Trophoblast cell (in vitro differentiated cells and primary cell): Measurements from ENCODE around the gene LSR.

Experiments used
- DNase-seq, 2 donors: peaks; one replicate each; pipeline ENCODE4 v3.0.0-alpha.2; 2016
- H2AFZ ChIP-seq: 2 replicates; pipeline ENCODE4 v1.6.1; 2013; ENCODE audit warnings: low read length, moderate library complexity, mild to moderate bottlenecking; ENCODE audit not compliant: insufficient read depth, poor library complexity
- H2AK5ac ChIP-seq: 2 replicates; pipeline ENCODE4 v1.6.1; 2013; ENCODE audit warnings: mild to moderate bottlenecking, low read length
- H2BK120ac ChIP-seq: 2 replicates; pipeline ENCODE4 v1.6.1; 2013; ENCODE audit warnings: low read length, mild to moderate bottlenecking, moderate library complexity; ENCODE audit not compliant: insufficient read depth, poor library complexity
- H2BK12ac ChIP-seq: 2 replicates; pipeline ENCODE4 v1.6.1; 2013; ENCODE audit warnings: mild to moderate bottlenecking, low read length, moderate library complexity
- H2BK5ac ChIP-seq: 2 replicates; pipeline ENCODE4 v1.6.1; 2013; ENCODE audit warnings: low read length, low read depth, moderate library complexity, mild to moderate bottlenecking; ENCODE audit not compliant: poor library complexity
- H3K14ac ChIP-seq: 2 replicates; pipeline ENCODE4 v1.6.1; 2013; ENCODE audit warnings: mild to moderate bottlenecking, low read length
- H3K18ac ChIP-seq: 2 replicates; pipeline ENCODE4 v1.6.1; 2013; ENCODE audit warnings: mild to moderate bottlenecking, low read length
- H3K23ac ChIP-seq: 2 replicates; pipeline ENCODE4 v1.6.1; 2013; ENCODE audit warnings: low read length
- H3K27ac ChIP-seq: 2 replicates; pipeline ENCODE4 v1.5.1; 2013; ENCODE audit warnings: low read depth, mild to moderate bottlenecking, inconsistent platforms, low read length, moderate library complexity
- H3K27me3 ChIP-seq: 2 replicates; pipeline ENCODE4 v1.6.1; 2013; ENCODE audit warnings: inconsistent platforms, mild to moderate bottlenecking, low read length, moderate library complexity; ENCODE audit not compliant: insufficient read depth
- H3K36me3 ChIP-seq, 2 experiments: 1 replicate in 1 of 2; 2 replicates in 1 of 2; pipeline ENCODE4 v1.6.1; 2013; ENCODE audit warnings: low read length in 2 of 2, mild to moderate bottlenecking in 2 of 2, moderate library complexity in 1 of 2; ENCODE audit not compliant: insufficient read depth in 2 of 2, control insufficient read depth in 1 of 2
- H3K4ac ChIP-seq: 2 replicates; pipeline ENCODE4 v1.6.1; 2013; ENCODE audit warnings: low read depth, mild to moderate bottlenecking, low read length, moderate library complexity
- H3K4me1 ChIP-seq, 2 experiments: 1 replicate in 1 of 2; 2 replicates in 1 of 2; pipeline ENCODE4 v1.6.1; 2013; ENCODE audit warnings: low read length in 2 of 2, mild to moderate bottlenecking in 2 of 2, moderate library complexity in 1 of 2; ENCODE audit not compliant: insufficient read depth in 2 of 2, control insufficient read depth in 1 of 2
- H3K4me2 ChIP-seq: 2 replicates; pipeline ENCODE4 v1.6.1; 2013; ENCODE audit warnings: inconsistent platforms, mild to moderate bottlenecking, low read length, moderate library complexity
- H3K4me3 ChIP-seq: 2 replicates; pipeline ENCODE4 v1.5.1; 2013; ENCODE audit warnings: mild to moderate bottlenecking, low read depth, low read length, inconsistent platforms
- H3K79me1 ChIP-seq: one replicate; pipeline ENCODE4 v1.6.1; 2013; ENCODE audit warnings: low read length
- H3K79me2 ChIP-seq: 2 replicates; pipeline ENCODE4 v1.6.1; 2013; ENCODE audit warnings: low read length, mild to moderate bottlenecking; ENCODE audit not compliant: control insufficient read depth, insufficient read depth, poor library complexity
- H3K9ac ChIP-seq: 2 replicates; pipeline ENCODE4 v1.6.1; 2013; ENCODE audit warnings: mild to moderate bottlenecking, low read length
- H3K9me3 ChIP-seq: 2 replicates; pipeline ENCODE4 v1.6.1; 2013; ENCODE audit warnings: low read depth, mild to moderate bottlenecking, control low read depth, inconsistent platforms, low read length; ENCODE audit not compliant: insufficient read depth
- H4K12ac ChIP-seq: 2 replicates; pipeline ENCODE4 v1.6.1; 2013; ENCODE audit warnings: low read depth, mild to moderate bottlenecking, low read length, moderate library complexity
- H4K8ac ChIP-seq: 2 replicates; pipeline ENCODE4 v1.6.1; 2013; ENCODE audit warnings: low read depth, mild to moderate bottlenecking, low read length, moderate library complexity
- H4K91ac ChIP-seq: one replicate; pipeline ENCODE4 v1.6.1; 2013; ENCODE audit warnings: low read depth, mild to moderate bottlenecking, low read length, moderate library complexity
- WGBS: extraction: QIAGEN DNeasy Blood & Tissue Kit; methylation state at CpG from one replicate; pipeline ENCODE4 v1.1.7; 2013; ENCODE audit warnings: missing lambda C conversion rate; ENCODE audit not compliant: insufficient read length, insufficient coverage; ENCODE audit errors: extremely low coverage; 5-methylcytosine and 5-hydroxymethylcytosine counted together

The LSR gene

GRCh38 chr19:35297922-35298321 lies 49.1 kb downstream of the LSR start:
- no peaks in the 10 kb centered on the region for H3K27me3 ChIP-seq
- peaks cover 22% of the 10 kb centered on the region for H3K9me3 ChIP-seq
- WGBS: 100% methylated on average over 2 of the region's 2 CpGs
- H3K4me3 ChIP-seq: peak overlapping the region; percentile 51
- no peak overlapping the region for H2BK5ac ChIP-seq
- H3K4me2 ChIP-seq: no peak overlapping the region
- no peak overlapping the region for H4K91ac ChIP-seq
- H4K12ac ChIP-seq: no peak overlapping the region
- no peaks in the 10 kb centered on the region for H3K36me3 ChIP-seq
- no peak overlapping the region for H2BK120ac ChIP-seq
- H3K9ac ChIP-seq: no peak overlapping the region
- H3K27ac ChIP-seq: no peak overlapping the region
- no peak for DNase-seq
- no peak overlapping the region for H2BK12ac ChIP-seq
- peak overlapping the region; percentile 99 for H3K23ac ChIP-seq
- H3K4ac ChIP-seq: no peak overlapping the region
- H3K14ac ChIP-seq: no peak overlapping the region
- no peaks in the 10 kb centered on the region for H3K4me1 ChIP-seq
- H3K18ac ChIP-seq: no peak overlapping the region
- no peaks in the 10 kb centered on the region for H3K79me2 ChIP-seq
- no peak overlapping the region for H2AK5ac ChIP-seq
- H2AFZ ChIP-seq: no peak overlapping the region
- no peak overlapping the region for H4K8ac ChIP-seq
- no peaks in the 10 kb centered on the region for H3K79me1 ChIP-seq

- no peak overlapping the region for H2BK5ac ChIP-seq
- no peak overlapping the region for H3K9ac ChIP-seq
- no peaks in the 10 kb centered on the region for H3K79me2 ChIP-seq
- no peak for DNase-seq
- no peaks in the 10 kb centered on the region for H3K36me3 ChIP-seq
- no peak overlapping the region for H3K27ac ChIP-seq
- no peak overlapping the region for H2BK120ac ChIP-seq
- H2AFZ ChIP-seq: no peak overlapping the region
- peak overlapping the region; percentile 99 for H3K23ac ChIP-seq
- H4K91ac ChIP-seq: no peak overlapping the region
- H3K27me3 ChIP-seq: no peaks in the 10 kb centered on the region
- no peaks in the 10 kb centered on the region for H3K4me1 ChIP-seq
- 100% methylated on average over 5 of the region's 5 CpGs for WGBS
- H3K18ac ChIP-seq: no peak overlapping the region
- no peak overlapping the region for H2AK5ac ChIP-seq
- no peak overlapping the region for H4K12ac ChIP-seq
- H2BK12ac ChIP-seq: no peak overlapping the region
- no peak overlapping the region for H3K4ac ChIP-seq
- H3K9me3 ChIP-seq: peaks cover 22% of the 10 kb centered on the region
- no peak overlapping the region for H3K4me2 ChIP-seq
- no peak overlapping the region for H3K14ac ChIP-seq
- H4K8ac ChIP-seq: no peak overlapping the region
- no peaks in the 10 kb centered on the region for H3K79me1 ChIP-seq
- peak overlapping the region; percentile 56 for H3K4me3 ChIP-seq
Measured at GRCh38 chr19:35298561-35298972, 49.8 kb downstream of the LSR start.

DNA sequence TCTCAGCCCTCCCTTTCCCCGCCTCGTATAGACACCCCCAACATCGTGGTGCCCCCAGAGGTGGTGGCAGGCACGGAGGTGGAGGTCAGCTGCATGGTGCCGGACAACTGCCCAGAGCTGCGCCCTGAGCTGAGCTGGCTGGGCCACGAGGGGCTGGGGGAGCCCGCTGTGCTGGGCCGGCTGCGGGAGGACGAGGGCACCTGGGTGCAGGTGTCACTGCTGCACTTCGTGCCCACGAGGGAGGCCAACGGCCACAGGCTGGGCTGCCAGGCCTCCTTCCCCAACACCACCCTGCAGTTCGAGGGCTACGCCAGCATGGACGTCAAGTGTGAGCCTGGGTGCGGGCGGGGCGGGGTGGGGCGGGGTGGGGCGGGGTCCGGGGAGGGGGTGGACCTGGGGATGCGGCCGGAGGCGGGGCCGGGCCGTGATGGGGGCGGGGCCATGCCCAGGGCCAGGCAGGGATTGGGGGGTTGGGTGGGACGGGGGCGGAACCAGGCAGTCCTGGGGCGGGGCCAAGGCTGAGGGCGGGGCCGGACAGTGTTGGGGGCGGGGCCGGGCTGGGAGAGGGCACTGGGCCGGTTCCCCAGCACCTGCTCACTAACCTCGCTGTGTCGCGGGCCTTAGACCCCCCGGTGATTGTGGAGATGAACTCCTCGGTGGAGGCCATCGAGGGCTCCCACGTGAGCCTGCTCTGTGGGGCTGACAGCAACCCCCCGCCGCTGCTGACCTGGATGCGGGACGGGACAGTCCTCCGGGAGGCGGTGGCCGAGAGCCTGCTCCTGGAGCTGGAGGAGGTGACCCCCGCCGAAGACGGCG lies 50.9 kb downstream of the LSR start:
- Histone ChIP-seq H4K8ac (no peak overlapping the region), H3K79me1 (no peaks in the 10 kb centered on the region), H2AK5ac (no peak overlapping the region), H3K79me2 (no peaks in the 10 kb centered on the region), H2AFZ (no peak overlapping the region), H3K27me3 (no peaks in the 10 kb centered on the region), H4K12ac (no peak overlapping the region), H3K18ac (no peak overlapping the region), H3K4ac (no peak overlapping the region), H3K36me3 (no peaks in the 10 kb centered on the region), H3K4me3 (no peak overlapping the region), H2BK12ac (no peak overlapping the region), H3K9me3 (peaks cover 23% of the 10 kb centered on the region), H3K27ac (no peak overlapping the region), H2BK5ac (no peak overlapping the region), H3K23ac (no peak overlapping the region), H3K14ac (no peak overlapping the region), H3K9ac (no peak overlapping the region), H3K4me2 (no peak overlapping the region), H3K4me1 (no peaks in the 10 kb centered on the region), H4K91ac (no peak overlapping the region), H2BK120ac (no peak overlapping the region)
- no CpG with 5 or more reads among the region's 55 CpGs for WGBS
- DNase-seq: no peak

- Histone ChIP-seq H3K4me3 (no peak overlapping the region), H3K79me2 (no peaks in the 10 kb centered on the region), H2BK120ac (no peak overlapping the region), H4K12ac (no peak overlapping the region), H3K23ac (no peak overlapping the region), H3K27me3 (no peaks in the 10 kb centered on the region), H3K14ac (no peak overlapping the region), H2AFZ (no peak overlapping the region), H3K27ac (no peak overlapping the region), H3K9ac (no peak overlapping the region), H3K18ac (no peak overlapping the region), H3K9me3 (peaks cover 23% of the 10 kb centered on the region), H3K4ac (no peak overlapping the region), H2BK12ac (no peak overlapping the region), H3K36me3 (no peaks in the 10 kb centered on the region), H2AK5ac (no peak overlapping the region), H4K91ac (no peak overlapping the region), H4K8ac (no peak overlapping the region), H3K79me1 (no peaks in the 10 kb centered on the region), H3K4me2 (no peak overlapping the region), H3K4me1 (no peaks in the 10 kb centered on the region), H2BK5ac (no peak overlapping the region)
- no peak for DNase-seq
- WGBS: no CpG with 5 or more reads among the region's 10 CpGs
Measured at GRCh38 chr19:35300339-35300649, 51.5 kb downstream of the LSR start.
